HepG2 (cell line): ENCODE data around the gene IZUMO4. TPM values are rescaled to one million over a fixed set of nuclear protein-coding genes. Genes with fewer than 3 reads are reported as not detected.

ENCODE experiments used
- ARNT ChIP-seq: fragments of 450-650 bp; IDR thresholded peaks from 2 replicates; pipeline ENCODE4 v1.6.1; 2017
- ATM ChIP-seq: fragments of 450-650 bp; IDR thresholded peaks from 2 replicates; pipeline ENCODE4 v1.7.1; 2017; ENCODE audit warnings: mild to moderate bottlenecking, borderline replicate concordance
- ATRX ChIP-seq: sonication (generic); formaldehyde crosslinking; IDR thresholded peaks from 2 replicates; pipeline ENCODE4 v1.4.0; 2020; ENCODE audit warnings: missing genetic modification reagents, borderline replicate concordance
- BATF2 ChIP-seq: sonication (generic); formaldehyde crosslinking; IDR thresholded peaks from 2 replicates; pipeline ENCODE4 v1.8.0; 2022; ENCODE audit warnings: mild to moderate bottlenecking, missing genetic modification reagents, moderate library complexity
- DRAP1 ChIP-seq: IDR thresholded peaks from 2 replicates; pipeline ENCODE4 v1.6.1; 2016; ENCODE audit warnings: missing genetic modification reagents, missing compliant biosample characterization
- FOXK1 ChIP-seq: sonication (generic); formaldehyde crosslinking; IDR thresholded peaks from 2 replicates; pipeline ENCODE4 v1.4.0; 2020; ENCODE audit warnings: low read depth, missing genetic modification reagents, borderline replicate concordance
- GMEB1 ChIP-seq: sonication (generic); formaldehyde crosslinking; IDR thresholded peaks from 2 replicates; pipeline ENCODE4 v1.5.1; 2020; ENCODE audit warnings: missing genetic modification reagents, mild to moderate bottlenecking, borderline replicate concordance
- HES4 ChIP-seq: sonication (generic); formaldehyde crosslinking; IDR thresholded peaks from 2 replicates; pipeline ENCODE4 v1.9.0; 2021; ENCODE audit warnings: mild to moderate bottlenecking, missing genetic modification reagents, borderline replicate concordance
- HNF4A ChIP-seq: sonication (generic); formaldehyde crosslinking; IDR thresholded peaks from 2 replicates; pipeline ENCODE4 v1.4.0; 2020; ENCODE audit warnings: missing genetic modification reagents
- IRX3 ChIP-seq: sonication (generic); formaldehyde crosslinking; IDR thresholded peaks from 2 replicates; pipeline ENCODE4 v1.8.1; 2023; ENCODE audit warnings: mild to moderate bottlenecking, low read depth, missing genetic modification reagents, borderline replicate concordance
- JARID2 ChIP-seq: sonication (generic); formaldehyde crosslinking; IDR thresholded peaks from 2 replicates; pipeline ENCODE4 v1.8.1; 2023; ENCODE audit warnings: missing genetic modification reagents, inconsistent platforms; ENCODE audit not compliant: insufficient replicate concordance
- MEF2D ChIP-seq: sonication (generic); formaldehyde crosslinking; IDR thresholded peaks from 2 replicates; pipeline ENCODE4 v1.5.1; 2020; ENCODE audit warnings: mild to moderate bottlenecking, missing genetic modification reagents
- MXD4 ChIP-seq: IDR thresholded peaks from 2 replicates; pipeline ENCODE4 v1.6.1; 2016; ENCODE audit warnings: mild to moderate bottlenecking, missing biosample characterization, missing genetic modification reagents
- POLR2G ChIP-seq: fragments of 200-400 bp; formaldehyde crosslinking; IDR thresholded peaks from 2 replicates; pipeline ENCODE4 v1.6.1; 2018; ENCODE audit warnings: mild to moderate bottlenecking, low read depth, low read length, moderate library complexity
- SMYD3 ChIP-seq: sonication (generic); formaldehyde crosslinking; IDR thresholded peaks from 2 replicates; pipeline ENCODE4 v1.8.1; 2023; ENCODE audit warnings: mild to moderate bottlenecking, missing genetic modification reagents
- UBTF ChIP-seq: sonication (generic); formaldehyde crosslinking; IDR thresholded peaks from 2 replicates; pipeline ENCODE4 v1.4.0; 2020; ENCODE audit warnings: mild to moderate bottlenecking, missing genetic modification reagents
- YEATS2 ChIP-seq: sonication (generic); formaldehyde crosslinking; IDR thresholded peaks from 2 replicates; pipeline ENCODE4 v1.4.0; 2020; ENCODE audit warnings: missing genetic modification reagents, borderline replicate concordance
- ZBTB8A ChIP-seq: sonication (generic); formaldehyde crosslinking; IDR thresholded peaks from 2 replicates; pipeline ENCODE4 v1.4.0; 2020; ENCODE audit warnings: mild to moderate bottlenecking, low read depth, missing genetic modification reagents, borderline replicate concordance
- ZFP1 ChIP-seq: IDR thresholded peaks from 2 replicates; pipeline ENCODE4 v1.6.1; 2016
- ZFYVE20 ChIP-seq: sonication (generic); formaldehyde crosslinking; IDR thresholded peaks from 2 replicates; pipeline ENCODE4 v1.8.0; 2023; ENCODE audit warnings: low read depth, mild to moderate bottlenecking, moderate library complexity, missing genetic modification reagents, borderline replicate concordance
- ZNF563 ChIP-seq: sonication (generic); formaldehyde crosslinking; IDR thresholded peaks from 2 replicates; pipeline ENCODE4 v1.8.0; 2022; ENCODE audit warnings: mild to moderate bottlenecking, moderate library complexity, missing genetic modification reagents
- ZNF605 ChIP-seq: sonication (generic); formaldehyde crosslinking; IDR thresholded peaks from 2 replicates; pipeline ENCODE4 v1.8.0; 2022; ENCODE audit warnings: mild to moderate bottlenecking, missing genetic modification reagents
- ZNF740 ChIP-seq: sonication (generic); formaldehyde crosslinking; IDR thresholded peaks from 2 replicates; pipeline ENCODE4 v1.4.0; 2020; ENCODE audit warnings: missing genetic modification reagents
- ZNF784 ChIP-seq: sonication (generic); formaldehyde crosslinking; IDR thresholded peaks from 2 replicates; pipeline ENCODE4 v1.5.1; 2020; ENCODE audit warnings: missing genetic modification reagents, mild to moderate bottlenecking, borderline replicate concordance
- polyA plus RNA-seq, 8 experiments: library from polyadenylated mRNA; depleted of rRNA in 3 of 8; stranded (reverse) in 7 of 8; unstranded in 1 of 8; fragments of >200 nt; fragmentation: Illumina TruSeq in 4 of 8; extraction: Trizol in 4 of 8; gene quantifications; 2 replicates each; pipeline versions ENCODE4 v1.2.1 to v1.2.3, GENCODE V29; 2011 to 2016; ENCODE audit warnings: low read depth in 4 of 8, missing spikeins in 1 of 8, mixed read lengths in 1 of 8; ENCODE audit not compliant: insufficient read depth in 1 of 8
- total RNA-seq, 5 experiments: library from RNA; depleted of rRNA; stranded (reverse); fragments of >200 nt; fragmentation: Illumina TruSeq; extraction: Trizol; gene quantifications; 2 replicates each; pipeline ENCODE4 v1.2.3, GENCODE V29; 2016; ENCODE audit warnings: low read depth in 1 of 5

The IZUMO4 gene
- total and polyA plus RNA-seq, 2 of the 13 experiments (the other 11 are each of a cell fraction or from before 2014, with no cell fraction given): 0.77 to 3.9 TPM

GRCh38 chr19:2050991-2051772 lies 45.5 kb upstream of the IZUMO4 start, which contains the start of gene MKNK2 (continued):
- TF ChIP-seq FOXK1 (CRISPR knock-in tag) (peak; percentile 43; the same call in 1 of the 2 replicates), SMYD3 (CRISPR knock-in tag) (no peak), HES4 (CRISPR knock-in tag) (0 out of 2 replicates have a peak, but pooled peaks have one; percentile 74), IRX3 (CRISPR knock-in tag) (no peak), BATF2 (CRISPR knock-in tag) (no peak), ATRX (CRISPR knock-in tag) (no peak), UBTF (CRISPR knock-in tag) (no peak), ZFYVE20 (CRISPR knock-in tag) (0 out of 2 replicates have a peak, but pooled peaks have one; percentile 71), ZNF563 (peak; percentile 80), POLR2G (peak; percentile 99), ZBTB8A (CRISPR knock-in tag) (no peak), ATM (no peak), ZFP1 (CRISPR knock-in tag) (no peak), MXD4 (CRISPR knock-in tag) (peak; percentile 55; the same call in 1 of the 2 replicates), ZNF605 (CRISPR knock-in tag) (no peak), YEATS2 (CRISPR knock-in tag) (peak; percentile 16; the same call in 1 of the 2 replicates), ARNT (no peak), HNF4A (CRISPR knock-in tag) (no peak), DRAP1 (CRISPR knock-in tag) (peak; percentile 99), ZNF740 (CRISPR knock-in tag) (no peak), JARID2 (CRISPR knock-in tag) (no peak), ZNF784 (CRISPR knock-in tag) (peak; percentile 70; the same call in 1 of the 2 replicates), MEF2D (CRISPR knock-in tag) (0 out of 2 replicates have a peak, but pooled peaks have one; percentile 32), GMEB1 (CRISPR knock-in tag) (peak; percentile 84)
